ENCODE measurements around the gene WDR46. TPM values are rescaled to one million over a fixed set of nuclear protein-coding genes. Genes with fewer than 3 reads are reported as not detected.

The WDR46 gene
- total and polyA plus RNA-seq, 2 donors = 48.6 to 68.6 TPM

GRCh38 chr6:33254591-33254990 lies 34.4 kb downstream of the WDR46 start:
- 97% methylated on average over 4 of the region's 4 CpGs for WGBS
- no peak for DNase-seq (ENCODE audit: low read depth in 6 of 9, low spot score in 9 of 9)
- H3K4me1 ChIP-seq (ENCODE audit: control insufficient read depth in 2 of 2, insufficient read depth in 2 of 2, low read length in 2 of 2) = peaks cover 9 to 10% of the 10 kb centered on the region in 2 donors
- peaks cover 21 to 46% of the 10 kb centered on the region in 2 donors for H3K36me3 ChIP-seq (ENCODE audit: control insufficient read depth in 2 of 2, insufficient read depth in 2 of 2, low read length in 1 of 2)
- H3K4me3 ChIP-seq (ENCODE audit: low read length in 2 of 2) = no peak overlapping the region
- H3K27me3 ChIP-seq (ENCODE audit: control insufficient read depth in 2 of 2, insufficient read depth in 1 of 2, low read length in 1 of 2) = no peaks in the 10 kb centered on the region
- no peak overlapping the region for H3K27ac ChIP-seq (ENCODE audit: low read depth in 1 of 2, low read length in 1 of 2)
- H3K9me3 ChIP-seq (ENCODE audit: control insufficient read depth in 2 of 2, insufficient read depth in 1 of 2, low read length in 1 of 2) = no peaks in the 10 kb centered on the region

- peaks cover 16 to 32% of the 10 kb centered on the region in 2 donors for H3K36me3 ChIP-seq (ENCODE audit: control insufficient read depth in 2 of 2, insufficient read depth in 2 of 2, low read length in 1 of 2)
- peaks cover 0 to 4% of the 10 kb centered on the region in 2 donors for H3K27me3 ChIP-seq (ENCODE audit: control insufficient read depth in 2 of 2, insufficient read depth in 1 of 2, low read length in 1 of 2)
- H3K4me1 ChIP-seq (ENCODE audit: control insufficient read depth in 2 of 2, insufficient read depth in 2 of 2, low read length in 2 of 2) = peaks cover 9 to 24% of the 10 kb centered on the region in 2 donors
- H3K27ac ChIP-seq (ENCODE audit: low read depth in 1 of 2, low read length in 1 of 2) = no peak overlapping the region
- no peaks in the 10 kb centered on the region for H3K9me3 ChIP-seq (ENCODE audit: control insufficient read depth in 2 of 2, insufficient read depth in 1 of 2, low read length in 1 of 2)
- H3K4me3 ChIP-seq (ENCODE audit: low read length in 2 of 2) = no peak overlapping the region
- DNase-seq (ENCODE audit: low read depth in 6 of 9, low spot score in 9 of 9) = no peak
Observed at GRCh38 chr6:33252759-33253158, 36.3 kb downstream of the WDR46 start.

GRCh38 chr6:33251395-33252012 lies 37.5 kb downstream of the WDR46 start:
- H3K9me3 ChIP-seq (ENCODE audit: control insufficient read depth in 2 of 2, insufficient read depth in 1 of 2, low read length in 1 of 2) = no peaks in the 10 kb centered on the region
- peaks cover 16 to 22% of the 10 kb centered on the region in 2 donors for H3K36me3 ChIP-seq (ENCODE audit: control insufficient read depth in 2 of 2, insufficient read depth in 2 of 2, low read length in 1 of 2)
- 90% methylated on average over 6 of the region's 6 CpGs for whole genome bisulfite sequencing
- H3K27ac ChIP-seq (ENCODE audit: low read depth in 1 of 2, low read length in 1 of 2) = no peak overlapping the region
- no peak overlapping the region for H3K4me3 ChIP-seq (ENCODE audit: low read length in 2 of 2)
- peaks cover 2 to 16% of the 10 kb centered on the region in 2 donors for H3K27me3 ChIP-seq (ENCODE audit: control insufficient read depth in 2 of 2, insufficient read depth in 1 of 2, low read length in 1 of 2)
- H3K4me1 ChIP-seq (ENCODE audit: control insufficient read depth in 2 of 2, insufficient read depth in 2 of 2, low read length in 2 of 2) = peaks cover 9 to 24% of the 10 kb centered on the region in 2 donors
- no peak for DNase-seq (ENCODE audit: low read depth in 6 of 9, low spot score in 9 of 9)

- Histone ChIP-seq H3K4me3 (ENCODE audit: low read length in 2 of 2) (no peak overlapping the region), H3K27ac (ENCODE audit: low read depth in 1 of 2, low read length in 1 of 2) (no peak overlapping the region), H3K4me1 (ENCODE audit: control insufficient read depth in 2 of 2, insufficient read depth in 2 of 2, low read length in 2 of 2) (peaks cover 9 to 24% of the 10 kb centered on the region in 2 donors), H3K27me3 (ENCODE audit: control insufficient read depth in 2 of 2, insufficient read depth in 1 of 2, low read length in 1 of 2) (peaks cover 2 to 20% of the 10 kb centered on the region in 2 donors), H3K9me3 (ENCODE audit: control insufficient read depth in 2 of 2, insufficient read depth in 1 of 2, low read length in 1 of 2) (no peaks in the 10 kb centered on the region), H3K36me3 (ENCODE audit: control insufficient read depth in 2 of 2, insufficient read depth in 2 of 2, low read length in 1 of 2) (peaks cover 16 to 22% of the 10 kb centered on the region in 2 donors)
- WGBS = 98% methylated on average over 13 of the region's 13 CpGs
- no peak for DNase-seq (ENCODE audit: low read depth in 6 of 9, low spot score in 9 of 9)
Observed at GRCh38 chr6:33250731-33251130, 38.3 kb downstream of the WDR46 start.

- peak overlapping the region; percentile 56 to 61 for H3K4me3 ChIP-seq (ENCODE audit: low read length in 2 of 2)
- WGBS = 26% methylated on average over 15 of the region's 15 CpGs
- H3K36me3 ChIP-seq (ENCODE audit: control insufficient read depth in 2 of 2, insufficient read depth in 2 of 2, low read length in 1 of 2) = peaks cover 16 to 19% of the 10 kb centered on the region in 2 donors
- peaks cover 9 to 24% of the 10 kb centered on the region in 2 donors for H3K4me1 ChIP-seq (ENCODE audit: control insufficient read depth in 2 of 2, insufficient read depth in 2 of 2, low read length in 2 of 2)
- no peaks in the 10 kb centered on the region for H3K9me3 ChIP-seq (ENCODE audit: control insufficient read depth in 2 of 2, insufficient read depth in 1 of 2, low read length in 1 of 2)
- DNase-seq (ENCODE audit: low read depth in 6 of 9, low spot score in 9 of 9) = no peak
- peak overlapping the region; percentile 84 to 98 for H3K27ac ChIP-seq (ENCODE audit: low read depth in 1 of 2, low read length in 1 of 2)
- peaks cover 2 to 26% of the 10 kb centered on the region in 2 donors for H3K27me3 ChIP-seq (ENCODE audit: control insufficient read depth in 2 of 2, insufficient read depth in 1 of 2, low read length in 1 of 2)
Observed at GRCh38 chr6:33249732-33250630, 39.1 kb downstream of the WDR46 start.

- DNase-seq (ENCODE audit: low read depth in 6 of 9, low spot score in 9 of 9) = peak; percentile 88 to 99 (median 95)
- H3K36me3 ChIP-seq (ENCODE audit: control insufficient read depth in 2 of 2, insufficient read depth in 2 of 2, low read length in 1 of 2) = peaks cover 15 to 16% of the 10 kb centered on the region in 2 donors
- peak overlapping the region; percentile 84 to 98 for H3K27ac ChIP-seq (ENCODE audit: low read depth in 1 of 2, low read length in 1 of 2)
- no peaks in the 10 kb centered on the region for H3K9me3 ChIP-seq (ENCODE audit: control insufficient read depth in 2 of 2, insufficient read depth in 1 of 2, low read length in 1 of 2)
- peaks cover 9 to 24% of the 10 kb centered on the region in 2 donors for H3K4me1 ChIP-seq (ENCODE audit: control insufficient read depth in 2 of 2, insufficient read depth in 2 of 2, low read length in 2 of 2)
- H3K27me3 ChIP-seq (ENCODE audit: control insufficient read depth in 2 of 2, insufficient read depth in 1 of 2, low read length in 1 of 2) = peaks cover 2 to 26% of the 10 kb centered on the region in 2 donors
- under 1% methylated on average over 58 of the region's 58 CpGs for WGBS
- H3K4me3 ChIP-seq (ENCODE audit: low read length in 2 of 2) = peak overlapping the region; percentile 56 to 61
Observed at GRCh38 chr6:33248932-33249731, 39.9 kb downstream of the WDR46 start.

- under 1% methylated on average over 18 of the region's 18 CpGs for WGBS
- Histone ChIP-seq H3K27me3 (ENCODE audit: control insufficient read depth in 2 of 2, insufficient read depth in 1 of 2, low read length in 1 of 2) (peaks cover 2 to 29% of the 10 kb centered on the region in 2 donors), H3K4me3 (ENCODE audit: low read length in 2 of 2) (peak overlapping the region; percentile 56 to 61), H3K36me3 (ENCODE audit: control insufficient read depth in 2 of 2, insufficient read depth in 2 of 2, low read length in 1 of 2) (peaks cover 14 to 16% of the 10 kb centered on the region in 2 donors), H3K27ac (ENCODE audit: low read depth in 1 of 2, low read length in 1 of 2) (peak overlapping the region; percentile 77 to 98), H3K4me1 (ENCODE audit: control insufficient read depth in 2 of 2, insufficient read depth in 2 of 2, low read length in 2 of 2) (peaks cover 9 to 24% of the 10 kb centered on the region in 2 donors), H3K9me3 (ENCODE audit: control insufficient read depth in 2 of 2, insufficient read depth in 1 of 2, low read length in 1 of 2) (no peaks in the 10 kb centered on the region)
- no peak for DNase-seq (ENCODE audit: low read depth in 6 of 9, low spot score in 9 of 9)
Observed at GRCh38 chr6:33248643-33248931, 40.5 kb downstream of the WDR46 start.

GRCh38 chr6:33247977-33248642 lies 40.9 kb downstream of the WDR46 start:
- H3K27ac ChIP-seq (ENCODE audit: low read depth in 1 of 2, low read length in 1 of 2) = peak overlapping the region; percentile 77 to 98
- 2% methylated on average over 28 of the region's 28 CpGs for WGBS
- peak overlapping the region; percentile 56 to 61 for H3K4me3 ChIP-seq (ENCODE audit: low read length in 2 of 2)
- DNase-seq (ENCODE audit: low read depth in 6 of 9, low spot score in 9 of 9) = peak; percentile 81 to 97 (median 93)
- no peaks in the 10 kb centered on the region for H3K9me3 ChIP-seq (ENCODE audit: control insufficient read depth in 2 of 2, insufficient read depth in 1 of 2, low read length in 1 of 2)
- H3K36me3 ChIP-seq (ENCODE audit: control insufficient read depth in 2 of 2, insufficient read depth in 2 of 2, low read length in 1 of 2) = peaks cover 13 to 16% of the 10 kb centered on the region in 2 donors
- H3K27me3 ChIP-seq (ENCODE audit: control insufficient read depth in 2 of 2, insufficient read depth in 1 of 2, low read length in 1 of 2) = peaks cover 2 to 31% of the 10 kb centered on the region in 2 donors
- peaks cover 9 to 24% of the 10 kb centered on the region in 2 donors for H3K4me1 ChIP-seq (ENCODE audit: control insufficient read depth in 2 of 2, insufficient read depth in 2 of 2, low read length in 2 of 2)

Data from thymus (tissue), 11 donors.